ENCODE results near the gene SYT2. TPM values are rescaled to one million over a fixed set of nuclear protein-coding genes. Genes with fewer than 3 reads are reported as not detected.
"Not testable (repeated sequence)": the region's sequence is repeated elsewhere in the genome, so short reads cannot be mapped to it uniquely, and the experiment has no call there.

The SYT2 gene
- polyA plus RNA-seq, 1 of the 3 experiments (the other 2 are of a cell fraction) = 0.03 TPM

DNA sequence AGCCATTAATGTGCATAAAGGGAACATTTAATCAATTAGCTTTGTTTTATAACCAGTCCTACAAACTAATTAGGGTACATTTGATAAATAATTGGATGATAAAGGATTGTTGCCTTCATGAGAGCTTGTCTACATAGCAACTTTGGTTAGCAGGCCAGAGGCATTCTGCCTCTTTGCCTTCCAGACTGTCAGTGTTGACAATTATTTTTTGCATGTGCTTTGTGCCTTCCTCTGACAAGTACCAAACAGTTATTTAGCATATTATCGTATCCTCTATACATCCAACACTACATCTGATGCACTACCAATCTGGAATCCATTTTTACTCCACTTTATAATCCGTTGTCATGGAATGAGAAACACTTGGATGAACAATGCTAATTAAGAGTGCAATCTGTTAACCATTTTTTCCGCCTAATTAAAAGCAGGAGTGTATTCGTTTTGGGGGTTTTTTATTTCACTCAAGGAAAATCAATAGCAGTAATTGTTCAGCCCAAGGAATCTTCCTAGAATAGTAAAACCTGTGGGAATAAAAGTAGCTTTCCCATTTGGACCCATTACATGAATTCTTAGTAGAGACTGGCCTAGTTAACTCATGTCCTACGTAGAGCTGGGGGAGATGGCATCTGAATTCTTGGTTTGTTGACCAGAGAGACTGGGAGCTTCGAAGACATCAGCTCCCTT, 165.3 kb downstream of the SYT2 start:
- POLR2A ChIA-PET; H3K36me3 ChIP-seq (replicated peaks in 1 of 2; ENCODE audit: control insufficient read depth in 1 of 2, insufficient read depth in 2 of 2, low read length in 1 of 2); H3K9me2 ChIP-seq; H2AFZ ChIP-seq (ENCODE audit: low read depth); DNase-seq; H4K20me1 ChIP-seq (ENCODE audit: insufficient read depth); H3K9me3 ChIP-seq; H3K27me3 ChIP-seq (ENCODE audit: insufficient read depth); H3K79me2 ChIP-seq (ENCODE audit: insufficient read depth); H3K4me1 ChIP-seq (ENCODE audit: control insufficient read depth in 1 of 2, insufficient read depth in 2 of 2, low read depth in 1 of 2, low read length in 1 of 2); H3K4me3 ChIP-seq (ENCODE audit: low read depth in 2 of 2, low read length in 1 of 2); H3K9ac ChIP-seq; H3K4me2 ChIP-seq; H3K27ac ChIP-seq (ENCODE audit: low read depth in 2 of 2, low read length in 1 of 2); H3F3A ChIP-seq (replicated peaks; ENCODE audit: insufficient read depth): not testable (repeated sequence)
- 91% methylated on average over 6 of the region's 6 CpGs for WGBS (ENCODE audit: low lambda C conversion rate)
- CTCF ChIA-PET = interaction anchor here (1.4 kb wide), 1 partner anchor 55 kb away, joined by 3 read pairs; no protein-coding TSS in a partner anchor

DNA sequence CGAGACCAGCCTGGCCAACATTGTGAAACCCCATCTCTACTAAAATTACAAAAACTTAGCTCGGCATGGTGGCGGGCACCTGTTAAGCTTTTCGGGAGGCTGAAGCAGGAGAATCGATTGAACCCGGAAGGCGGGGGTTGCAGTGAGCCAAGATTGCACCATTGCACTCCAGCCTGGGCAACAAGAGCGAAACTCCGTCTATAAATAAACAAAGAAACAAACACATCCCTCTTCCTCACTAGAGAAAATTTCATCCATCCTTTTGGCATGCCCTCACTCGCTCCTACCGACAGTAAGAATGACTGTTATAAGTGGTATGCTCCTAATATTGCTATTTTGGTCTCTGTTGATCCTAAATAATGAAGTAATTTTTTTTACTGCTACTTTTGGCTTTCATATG, 166.7 kb downstream of the SYT2 start:
- H3K79me2 ChIP-seq (ENCODE audit: insufficient read depth); H3K9me3 ChIP-seq; H3F3A ChIP-seq (replicated peaks; ENCODE audit: insufficient read depth); H3K4me3 ChIP-seq (ENCODE audit: low read depth in 2 of 2, low read length in 1 of 2); H3K9ac ChIP-seq; POLR2A ChIA-PET; H3K36me3 ChIP-seq (replicated peaks in 1 of 2; ENCODE audit: control insufficient read depth in 1 of 2, insufficient read depth in 2 of 2, low read length in 1 of 2); H2AFZ ChIP-seq (ENCODE audit: low read depth); DNase-seq; H3K9me2 ChIP-seq; H3K4me1 ChIP-seq (ENCODE audit: control insufficient read depth in 1 of 2, insufficient read depth in 2 of 2, low read depth in 1 of 2, low read length in 1 of 2); H3K27me3 ChIP-seq (ENCODE audit: insufficient read depth); H4K20me1 ChIP-seq (ENCODE audit: insufficient read depth); H3K27ac ChIP-seq (ENCODE audit: low read depth in 2 of 2, low read length in 1 of 2): not testable (repeated sequence)
- 87% methylated on average over 11 of the region's 11 CpGs for WGBS (ENCODE audit: low lambda C conversion rate)
- 0 out of 2 replicates have a peak overlapping the region, but pooled peaks have one; percentile 27 for H3K4me2 ChIP-seq
- CTCF ChIA-PET = interaction anchor here (1.4 kb wide), 1 partner anchor 56 kb away, joined by 3 read pairs; no protein-coding TSS in a partner anchor

DNA sequence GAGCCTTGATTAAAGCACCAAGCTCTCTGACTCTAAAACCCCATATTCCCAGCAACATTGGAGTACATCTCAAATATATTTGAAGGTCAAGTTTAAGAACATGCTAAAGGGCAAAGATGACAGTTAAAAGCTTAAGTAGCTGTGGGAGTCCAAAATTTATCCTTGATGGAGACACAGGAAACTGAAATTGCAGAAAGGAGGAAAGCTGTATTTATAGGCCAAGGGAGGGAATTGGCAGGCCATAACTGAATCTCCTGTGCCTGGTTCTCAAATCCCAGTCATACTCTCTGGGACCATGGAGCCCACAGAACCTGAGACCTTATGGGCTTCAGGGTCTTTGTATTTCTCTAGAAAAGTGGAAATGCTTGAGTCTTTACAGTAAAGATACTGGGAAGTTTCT, 167.8 kb downstream of the SYT2 start:
- H3K4me3 ChIP-seq (ENCODE audit: low read depth in 2 of 2, low read length in 1 of 2); H4K20me1 ChIP-seq (ENCODE audit: insufficient read depth); H3K79me2 ChIP-seq (ENCODE audit: insufficient read depth); H3K36me3 ChIP-seq (replicated peaks in 1 of 2; ENCODE audit: control insufficient read depth in 1 of 2, insufficient read depth in 2 of 2, low read length in 1 of 2); H3K4me2 ChIP-seq; H3F3A ChIP-seq (replicated peaks; ENCODE audit: insufficient read depth); H3K4me1 ChIP-seq (ENCODE audit: control insufficient read depth in 1 of 2, insufficient read depth in 2 of 2, low read depth in 1 of 2, low read length in 1 of 2); H3K27me3 ChIP-seq (ENCODE audit: insufficient read depth); DNase-seq; CTCF ChIA-PET; POLR2A ChIA-PET; H3K9ac ChIP-seq; H3K9me3 ChIP-seq; H3K27ac ChIP-seq (ENCODE audit: low read depth in 2 of 2, low read length in 1 of 2); H2AFZ ChIP-seq (ENCODE audit: low read depth); H3K9me2 ChIP-seq: not testable (repeated sequence)

DNA sequence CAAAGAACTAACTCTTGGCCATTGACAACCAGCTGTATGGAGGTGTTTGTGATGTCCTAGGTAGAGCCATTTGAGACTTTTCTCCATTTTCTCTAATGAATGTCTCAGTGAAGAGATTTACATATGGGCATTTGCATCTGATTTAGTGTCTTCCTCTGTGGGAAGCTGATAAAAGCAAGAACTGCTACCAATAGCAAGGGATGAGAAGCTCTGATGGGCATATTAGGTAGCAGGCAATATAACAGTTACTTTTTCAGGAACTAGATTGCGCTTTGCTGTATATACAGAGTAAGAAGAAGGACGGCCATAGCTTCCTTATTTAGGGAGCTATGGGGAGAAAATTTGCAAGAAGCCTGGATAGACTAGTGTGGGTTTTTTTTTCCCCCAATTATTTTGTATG, 169.4 kb downstream of the SYT2 start:
- CTCF ChIA-PET = interaction anchor here (2.1 kb wide), 1 partner anchor 31 kb away, joined by 5 read pairs; no protein-coding TSS in a partner anchor
- H3K9me3 ChIP-seq; H3K27me3 ChIP-seq (ENCODE audit: insufficient read depth); H3F3A ChIP-seq (replicated peaks; ENCODE audit: insufficient read depth); H3K4me3 ChIP-seq (ENCODE audit: low read depth in 2 of 2, low read length in 1 of 2); H3K4me1 ChIP-seq (ENCODE audit: control insufficient read depth in 1 of 2, insufficient read depth in 2 of 2, low read depth in 1 of 2, low read length in 1 of 2); H2AFZ ChIP-seq (ENCODE audit: low read depth); H3K79me2 ChIP-seq (ENCODE audit: insufficient read depth); H3K9me2 ChIP-seq; H4K20me1 ChIP-seq (ENCODE audit: insufficient read depth); DNase-seq; H3K36me3 ChIP-seq (replicated peaks in 1 of 2; ENCODE audit: control insufficient read depth in 1 of 2, insufficient read depth in 2 of 2, low read length in 1 of 2); H3K4me2 ChIP-seq; H3K9ac ChIP-seq; POLR2A ChIA-PET: not testable (repeated sequence)
- 96% methylated on average over 2 of the region's 2 CpGs for WGBS (ENCODE audit: low lambda C conversion rate)
- peak overlapping the region in 1 of 2 experiments; percentile 64; a peak in 1 of 4 replicates for H3K27ac ChIP-seq (ENCODE audit: low read depth in 2 of 2, low read length in 1 of 2)

Other genes starting within 250 kb of the SYT2 start
- gene KDM5B, start 98.0 kb upstream of the SYT2 start, polyA plus RNA-seq (2012; rRNA removed) = 21.7 and 25.1 TPM in 2 replicates
- 5.1 and 6.9 TPM in 2 replicates for gene PCAT6, start 100.5 kb upstream of the SYT2 start, polyA plus RNA-seq (2012; rRNA removed)
- gene RABIF, start 178.7 kb upstream of the SYT2 start, polyA plus RNA-seq (2012; rRNA removed) = 10.7 and 11.6 TPM in 2 replicates
- 22.6 and 33.0 TPM in 2 replicates for gene KLHL12, start 216.8 kb upstream of the SYT2 start, polyA plus RNA-seq (2012; rRNA removed)
- gene ADIPOR1, start 247.9 kb upstream of the SYT2 start, polyA plus RNA-seq (2012; rRNA removed) = 82.2 and 125 TPM in 2 replicates

All from SK-N-SH (cell line).